DMS 273 (cell line): ENCODE results near the gene CNTNAP5.

ENCODE experiments used
- DNase-seq: peaks from one replicate; lab custom pipeline; 2025; ENCODE audit not compliant: unreplicated experiment; lab: John Stamatoyannopoulos, UW

Gene CNTNAP5

GRCh38 chr2:124538549-124538948 lies 513.5 kb downstream of the CNTNAP5 start:
- DNase-seq: no peak

- DNase-seq: no peak
These were observed 515.7 kb downstream of the CNTNAP5 start for GRCh38 chr2:124540805-124541204.

GRCh38 chr2:124542932-124543640 lies 518.0 kb downstream of the CNTNAP5 start:
- no peak for DNase-seq

- no peak for DNase-seq
These were observed 522.6 kb downstream of the CNTNAP5 start for GRCh38 chr2:124547700-124548099.

GRCh38 chr2:124558277-124558905 lies 533.3 kb downstream of the CNTNAP5 start:
- no peak for DNase-seq

DNA sequence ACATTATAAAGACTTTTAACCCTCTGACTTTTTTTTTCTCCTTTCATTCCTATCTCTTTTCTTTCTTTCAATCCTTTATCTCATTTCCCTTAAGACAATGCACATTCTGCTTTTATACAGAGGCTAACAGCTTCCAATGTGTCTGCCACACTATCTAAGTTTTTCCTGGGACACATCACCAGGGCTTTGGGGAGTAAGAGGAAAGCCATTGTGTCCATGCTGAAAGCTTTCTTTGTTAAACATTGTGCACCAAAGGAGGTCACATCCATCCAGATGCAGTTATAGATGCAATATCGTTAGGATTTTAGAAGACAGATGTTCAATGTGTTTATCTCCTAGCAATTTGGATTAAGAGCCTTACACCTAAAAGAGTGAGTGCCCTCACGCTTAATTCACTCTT lies 534.1 kb downstream of the CNTNAP5 start:
- no peak for DNase-seq

DNA sequence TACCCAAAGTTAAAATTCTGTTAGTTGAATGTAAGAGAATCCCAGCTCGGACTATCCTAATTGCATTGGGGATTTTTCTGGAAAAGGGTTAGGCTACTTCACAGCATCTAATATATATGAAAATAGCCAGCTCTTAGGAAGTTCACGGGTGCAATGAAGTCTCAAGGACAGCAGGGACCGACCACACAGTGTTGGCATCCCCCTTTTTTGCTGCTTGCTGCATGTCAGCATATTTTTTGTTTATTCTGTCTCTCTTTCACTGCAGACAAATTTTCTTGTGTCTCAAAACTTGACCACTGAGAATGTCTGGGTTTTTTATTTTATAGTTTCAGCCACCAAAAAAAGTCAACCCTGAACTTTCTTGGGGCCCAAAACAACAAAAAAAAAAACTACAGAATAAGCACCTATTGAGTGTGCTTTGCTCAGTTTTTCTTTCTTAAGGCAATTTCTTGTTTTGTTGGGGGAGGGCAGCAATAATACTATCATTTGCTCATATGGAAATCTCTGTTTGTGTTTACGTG lies 535.6 kb downstream of the CNTNAP5 start:
- no peak for DNase-seq

DNA sequence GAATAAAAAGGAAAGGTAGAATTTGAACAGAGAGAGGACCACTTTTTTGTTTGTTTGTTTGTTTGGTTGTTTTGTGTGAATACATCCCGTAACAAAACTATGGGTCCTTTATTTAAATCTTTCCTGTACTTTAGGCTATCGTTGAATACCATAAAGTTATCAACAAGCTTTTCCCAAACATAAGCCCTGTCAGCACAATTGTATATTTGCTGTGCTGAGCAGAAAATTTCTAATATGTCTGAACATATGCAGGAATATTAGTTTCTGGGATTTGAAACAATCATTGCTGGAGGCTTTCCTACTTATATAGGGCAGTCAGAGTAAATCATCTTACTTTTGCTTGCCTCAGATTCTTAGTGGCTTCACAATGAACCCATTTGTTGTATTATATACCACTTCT lies 536.4 kb downstream of the CNTNAP5 start:
- no peak for DNase-seq

GRCh38 chr2:124563426-124563825 lies 538.3 kb downstream of the CNTNAP5 start:
- DNase-seq: no peak

- DNase-seq: no peak
These were observed 541.5 kb downstream of the CNTNAP5 start for GRCh38 chr2:124566518-124566970.

DNA sequence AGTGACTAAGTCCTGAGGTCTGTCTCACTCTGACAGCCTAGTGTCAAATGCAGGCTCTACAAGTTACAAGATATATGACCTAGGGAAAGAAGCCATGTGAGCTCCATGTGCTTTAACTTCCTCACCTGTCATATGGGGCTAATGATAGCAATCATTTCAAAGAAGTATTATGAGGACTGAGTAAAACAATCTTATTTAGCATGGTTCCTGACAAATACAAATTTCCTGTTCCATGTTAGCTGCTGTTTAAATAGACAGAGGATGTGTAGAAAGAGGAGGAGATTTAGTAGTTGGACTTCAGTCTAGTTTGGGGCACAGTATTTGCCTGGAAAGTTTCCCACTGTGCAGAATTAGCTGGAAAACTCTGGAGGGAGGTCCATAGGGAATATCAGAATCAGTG lies 545.8 kb downstream of the CNTNAP5 start:
- DNase-seq: no peak

- no peak for DNase-seq
These were observed 546.7 kb downstream of the CNTNAP5 start for GRCh38 chr2:124571836-124572235.

DNA sequence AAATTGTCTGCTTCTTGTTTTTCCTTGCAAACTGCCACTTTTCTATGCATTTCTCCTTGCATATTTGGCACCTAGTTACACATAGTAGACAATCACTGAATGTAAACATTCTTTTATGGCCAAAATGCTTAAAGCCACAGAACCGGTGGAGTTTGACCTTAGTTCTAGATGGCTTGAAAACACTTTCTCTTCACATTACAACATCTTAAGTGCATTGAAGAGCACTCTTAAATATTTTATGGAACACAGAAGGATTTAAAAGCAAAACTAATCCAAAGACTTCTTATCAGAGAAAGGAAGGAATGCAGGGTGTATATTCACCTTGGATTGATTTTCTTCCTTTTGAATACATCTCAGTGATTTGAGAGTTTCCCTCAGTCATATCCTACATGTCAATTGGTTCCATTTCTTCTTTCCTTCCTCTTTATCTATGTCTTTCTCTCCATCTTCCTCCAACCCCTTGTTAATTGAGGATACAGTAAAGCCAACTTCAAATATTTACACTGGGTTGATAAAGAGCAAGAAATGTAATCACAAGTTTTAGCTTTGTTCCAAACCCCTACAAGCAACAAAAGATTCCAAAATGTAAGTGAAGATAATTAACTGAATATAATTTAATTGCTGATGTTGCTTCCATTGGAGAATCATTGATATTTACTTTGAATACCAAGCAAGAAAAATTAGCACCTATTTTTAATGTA lies 548.0 kb downstream of the CNTNAP5 start:
- DNase-seq: no peak

- DNase-seq: no peak
These were observed 550.4 kb downstream of the CNTNAP5 start for GRCh38 chr2:124575497-124575896.

DNA sequence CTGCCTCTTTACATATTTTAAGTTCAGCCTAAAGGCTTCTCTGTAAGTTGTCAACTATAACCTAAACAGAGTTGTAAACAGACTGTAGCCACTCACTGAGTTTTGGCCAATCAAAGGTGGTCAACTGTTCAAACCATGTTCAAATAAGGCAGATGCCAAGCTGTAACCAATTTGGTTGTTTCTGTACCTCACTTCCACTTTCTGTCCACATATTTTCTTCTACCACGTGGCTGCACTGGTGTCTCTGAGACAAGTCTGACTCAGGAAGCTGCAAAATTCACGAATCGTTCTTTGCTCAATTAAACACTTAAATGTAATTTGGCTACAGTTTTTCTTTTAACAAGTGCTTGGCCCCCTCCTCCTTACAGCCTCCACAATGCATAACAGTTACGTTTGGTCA lies 555.2 kb downstream of the CNTNAP5 start:
- no peak for DNase-seq

DNA sequence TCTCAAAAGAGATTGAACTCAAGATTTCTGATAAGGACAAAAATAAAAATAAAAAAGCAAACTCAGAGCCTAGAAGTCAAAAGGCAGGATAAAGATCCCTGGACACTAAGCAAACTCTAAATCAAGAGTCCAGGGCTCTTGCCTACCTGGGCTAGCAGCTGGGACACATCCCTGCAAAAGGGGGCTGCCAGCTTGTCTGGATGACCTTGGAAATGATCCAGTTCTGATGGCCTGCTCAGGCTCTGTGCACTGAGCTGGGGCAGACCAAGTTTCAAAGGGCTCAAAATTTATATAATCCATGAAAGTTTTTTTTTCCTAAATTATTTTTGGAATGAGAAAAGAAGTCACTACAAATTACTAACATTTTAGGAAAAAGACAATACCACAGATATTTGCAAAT lies 557.3 kb downstream of the CNTNAP5 start:
- DNase-seq: no peak

DNA sequence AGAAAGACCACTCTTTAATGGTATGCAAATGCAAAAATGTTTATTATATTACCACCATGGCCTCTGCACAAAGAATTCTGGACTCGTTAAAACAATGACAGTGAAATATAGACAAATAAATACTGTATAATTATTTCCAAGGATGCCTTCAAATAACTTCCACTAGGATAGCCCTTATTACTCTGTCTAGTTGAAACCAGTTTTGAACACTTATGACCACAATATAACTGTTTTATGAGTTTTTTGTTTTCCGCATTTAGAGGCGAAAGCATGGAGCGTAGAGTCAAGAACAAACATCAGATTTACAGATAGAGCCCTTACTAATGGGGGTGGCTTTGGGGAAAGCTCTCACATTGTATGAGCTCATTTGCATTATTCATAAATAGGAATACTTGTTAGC lies 559.5 kb downstream of the CNTNAP5 start:
- no peak for DNase-seq

GRCh38 chr2:124585277-124585676 lies 560.2 kb downstream of the CNTNAP5 start:
- no peak for DNase-seq

- no peak for DNase-seq
These were observed 561.1 kb downstream of the CNTNAP5 start for GRCh38 chr2:124586210-124586609.

- DNase-seq: no peak
These were observed 561.7 kb downstream of the CNTNAP5 start for GRCh38 chr2:124586835-124587234.

DNA sequence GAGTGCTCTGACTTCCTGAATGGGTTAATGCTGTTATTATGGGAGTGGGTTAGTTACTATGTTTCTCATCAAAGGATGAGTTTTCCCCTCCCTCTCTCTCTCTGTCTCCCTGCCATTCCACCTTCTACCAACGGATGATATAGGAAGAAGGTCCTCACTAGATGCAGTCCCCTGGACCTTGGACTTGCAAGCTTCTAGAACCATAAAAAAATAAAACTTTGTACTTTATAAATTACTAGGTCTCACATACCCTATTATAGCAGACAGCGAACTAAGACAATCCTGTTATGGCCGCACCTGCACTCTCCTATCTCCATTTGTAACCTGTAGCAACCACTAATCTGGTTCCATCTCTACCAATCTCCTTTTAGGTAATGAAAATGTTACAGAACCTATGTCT lies 564.9 kb downstream of the CNTNAP5 start:
- DNase-seq: no peak

DNA sequence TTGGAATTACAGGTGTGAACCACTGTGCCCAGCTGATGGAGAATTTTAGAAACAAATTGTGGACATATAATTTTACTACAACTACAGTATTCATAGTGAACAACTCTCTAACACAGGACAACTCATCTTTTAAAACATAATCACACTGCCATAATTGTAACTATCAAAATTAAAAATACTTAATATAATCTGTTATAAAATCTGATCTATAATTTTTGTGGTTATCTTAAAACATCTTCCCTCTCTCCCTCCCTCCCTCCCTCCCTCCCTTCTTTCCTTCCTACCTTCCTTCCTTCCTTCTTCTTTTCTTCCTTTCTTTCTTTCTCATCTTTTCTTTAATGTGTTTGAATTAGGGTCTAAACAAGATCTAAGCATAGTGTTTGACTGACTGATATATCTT lies 577.7 kb downstream of the CNTNAP5 start:
- no peak for DNase-seq
